AG08395 (cell line): ENCODE measurements around the gene CDKAL1.

ENCODE experiments used
- DNase-seq: peaks from one replicate; pipeline ENCODE4 v3.0.0; 2012; ENCODE audit warnings: mixed read lengths, low spot score

The CDKAL1 gene

GRCh38 chr6:20838113-20838512, 303.9 kb downstream of the CDKAL1 start:
- no peak for DNase-seq

GRCh38 chr6:20839630-20840029, 305.4 kb downstream of the CDKAL1 start:
- DNase-seq: no peak

- peak; percentile 31 for DNase-seq
Observed at GRCh38 chr6:20840675-20841074, 306.4 kb downstream of the CDKAL1 start.

- DNase-seq: no peak
Observed at GRCh38 chr6:20841806-20842205, 307.5 kb downstream of the CDKAL1 start.

GRCh38 chr6:20845592-20845991, 311.3 kb downstream of the CDKAL1 start:
- no peak for DNase-seq

GRCh38 chr6:20846602-20847028, 312.4 kb downstream of the CDKAL1 start:
- DNase-seq: no peak

GRCh38 chr6:20847904-20848303, 313.6 kb downstream of the CDKAL1 start:
- no peak for DNase-seq

- no peak for DNase-seq
Observed at GRCh38 chr6:20850686-20851416, 316.6 kb downstream of the CDKAL1 start.

GRCh38 chr6:20851795-20852194, 317.5 kb downstream of the CDKAL1 start:
- no peak for DNase-seq

- DNase-seq: no peak
Observed at GRCh38 chr6:20853828-20854227, 319.6 kb downstream of the CDKAL1 start.

GRCh38 chr6:20856681-20857288, 322.5 kb downstream of the CDKAL1 start:
- DNase-seq: no peak

GRCh38 chr6:20861481-20861880, 327.2 kb downstream of the CDKAL1 start:
- no peak for DNase-seq

- no peak for DNase-seq
Observed at GRCh38 chr6:20866036-20866435, 331.8 kb downstream of the CDKAL1 start.

GRCh38 chr6:20866935-20867703, 332.9 kb downstream of the CDKAL1 start:
- DNase-seq: no peak

GRCh38 chr6:20868397-20869096, 334.3 kb downstream of the CDKAL1 start:
- no peak for DNase-seq

- no peak for DNase-seq
Observed at GRCh38 chr6:20870021-20870420, 335.8 kb downstream of the CDKAL1 start.

GRCh38 chr6:20870493-20870892, 336.2 kb downstream of the CDKAL1 start:
- DNase-seq: no peak

GRCh38 chr6:20873425-20874190, 339.4 kb downstream of the CDKAL1 start:
- no peak for DNase-seq

- DNase-seq: no peak
Observed at GRCh38 chr6:20875369-20875963, 341.2 kb downstream of the CDKAL1 start.

- peak; percentile 42 for DNase-seq
Observed at GRCh38 chr6:20876036-20876435, 341.8 kb downstream of the CDKAL1 start.

GRCh38 chr6:20876561-20876960, 342.3 kb downstream of the CDKAL1 start:
- no peak for DNase-seq
